Pancreas (tissue), 10 donors: ENCODE results near the gene CCDC88C. TPM values are rescaled to one million over a fixed set of nuclear protein-coding genes. Genes with fewer than 3 reads are reported as not detected.
A peak's percentile ranks its signal among the peaks of the same experiment; 100 is the strongest.

ENCODE experiments used
- ATAC-seq, 4 donors: fragments of 200-7000 bp; cut with Tn5 transposase; one replicate each; pipeline versions ENCODE4 v1.8.0 to v1.9.1; 2020; ENCODE audit warnings: mild to moderate bottlenecking in 4 of 4, moderate library complexity in 4 of 4
- DNase-seq, 6 donors: peaks; one replicate each; pipeline ENCODE4 v3.0.0-alpha.2; 2020
- FAIRE-seq: peaks from 2 replicates; lab custom pipeline; 2012; peaks lifted over from hg19 to GRCh38; lab: Jason Lieb, UNC
- H3K27ac ChIP-seq, 4 donors: fragments of 200-600 bp; sonication (generic); 1 replicate in 3 of 4; 2 replicates in 1 of 4; pipeline versions ENCODE4 v1.5.0 to v1.8.0; 2020
- H3K27me3 ChIP-seq, 4 donors: fragments of 200-600 bp; one replicate each; pipeline ENCODE4 v1.8.0; 2021
- H3K36me3 ChIP-seq, 3 donors: fragments of 200-600 bp; sonication (generic) in 1 of 3; one replicate each; pipeline versions ENCODE4 v1.5.0 to v1.8.0; 2020 to 2021
- H3K4me1 ChIP-seq, 3 donors: fragments of 200-600 bp; one replicate each; pipeline ENCODE4 v1.8.0; 2021
- H3K4me3 ChIP-seq, 4 donors: fragments of 200-600 bp; sonication (generic) in 2 of 4; one replicate each; pipeline versions ENCODE4 v1.5.0 to v1.8.0; 2020 to 2021
- H3K9me3 ChIP-seq, 4 donors: fragments of 200-600 bp; one replicate each; pipeline ENCODE4 v1.8.0; 2021
- CTCF ChIP-seq, 4 donors: fragments of 200-600 bp; sonication (generic) in 3 of 4; IDR thresholded peaks; one replicate each; pipeline versions ENCODE4 v1.5.0 to v1.8.0; 2021; ENCODE audit warnings: antibody characterized with exemption in 4 of 4
- WGBS, 2 donors: extraction: QIAGEN DNeasy Blood & Tissue Kit; methylation state at CpG; one replicate each; pipeline ENCODE4 v1.1.7; 2013; 5-methylcytosine and 5-hydroxymethylcytosine counted together
- intact Hi-C, 3 donors: fragments of 100-400 bp; cut with DNase I; formaldehyde crosslinking; loops; one replicate each; pipeline versions ENCODE4 v1.11.1 to v1.14.2; 2022
- polyA plus RNA-seq, 2 donors: library from polyadenylated mRNA; stranded (reverse); fragments of 200-250 nt; gene quantifications; one replicate each; pipeline ENCODE4 v1.2.3, GENCODE V29; 2013
- total RNA-seq, 6 donors: library from RNA; stranded (reverse); fragmentation: NEBNext Ultra II Directional in 4 of 6; extraction: Animal tissue kit (Norgen Biotek cat#: 25700) in 4 of 6; gene quantifications; one replicate each; pipeline versions ENCODE4 v1.2.1 to v1.2.4, GENCODE V29; 2021 to 2023
- donor health status: healthy with polysubstance abuse.
- donor health status: DM: no; HTN: no; CAD: no; lungs with moderate emphysema.
- donor health status: DM: no; HTN: no; CAD: no.
- donor health status: control.
- donor health status: control.
- donor health status: Bipolar disorder and iron deficiency.
- donor health status: DM: yes; HTN: yes; CAD: no.
- donor health status: DM: no; HTN: no; CAD: no.
- donor health status: DM: no; HTN: no; CAD: no.
- donor health status: DM: yes; HTN: yes; CAD: no.

The CCDC88C gene
- total and polyA plus RNA-seq, 8 donors = 10.3 to 20.2 (median 14.6) TPM

GRCh38 chr14:91321131-91321530 lies 96.5 kb downstream of the CCDC88C start:
- Histone ChIP-seq H3K27ac (no peak overlapping the region), H3K4me3 (no peak overlapping the region), H3K4me1 (peaks cover 0 to 10% (median 9%) of the 10 kb centered on the region in 3 donors), H3K9me3 (no peaks in the 10 kb centered on the region), H3K36me3 (peaks cover 0 to 11% (median 0%) of the 10 kb centered on the region in 3 donors), H3K27me3 (no peaks in the 10 kb centered on the region)
- FAIRE-seq (no peak), ATAC-seq (no peak), DNase-seq (no peak)
- 88 to 93% methylated on average over 12 of the region's 12 CpGs for WGBS, 2 donors
- intact Hi-C loops = loop anchor here (5.0 to 10.0 kb wide), 2 partner anchors 96 to 104 kb away; partner anchors contain the start of gene CCDC88C (in 2 of the 3)
- no peak for TF ChIP-seq CTCF (IDR thresholded peaks at IDR 0.05)

GRCh38 chr14:91320266-91320665 lies 97.4 kb downstream of the CCDC88C start:
- H3K27ac ChIP-seq = no peak overlapping the region
- no peaks in the 10 kb centered on the region for H3K27me3 ChIP-seq
- WGBS, 2 donors = 93 to 96% methylated on average over 9 of the region's 9 CpGs
- no peaks in the 10 kb centered on the region for H3K9me3 ChIP-seq
- no peak for TF ChIP-seq CTCF (IDR thresholded peaks at IDR 0.05)
- peaks cover 0 to 11% (median 0%) of the 10 kb centered on the region in 3 donors for H3K36me3 ChIP-seq
- ATAC-seq = no peak
- DNase-seq = no peak
- no peak overlapping the region for H3K4me3 ChIP-seq
- intact Hi-C loops = loop anchor here (5.0 to 10.0 kb wide), 2 partner anchors 97 to 105 kb away; partner anchors contain the start of gene CCDC88C (in 2 of the 3)
- no peak for FAIRE-seq
- H3K4me1 ChIP-seq = peaks cover 0 to 10% (median 9%) of the 10 kb centered on the region in 3 donors

- 60 to 66% methylated on average over 4 of the region's 4 CpGs for WGBS, 2 donors
- H3K36me3 ChIP-seq = peaks cover 0 to 7% (median 0%) of the 10 kb centered on the region in 3 donors
- H3K4me1 ChIP-seq = peaks cover 0 to 10% (median 9%) of the 10 kb centered on the region in 3 donors
- H3K27ac ChIP-seq = no peak overlapping the region
- H3K27me3 ChIP-seq = no peaks in the 10 kb centered on the region
- no peak overlapping the region for H3K4me3 ChIP-seq
- no peak for DNase-seq
- no peak for FAIRE-seq
- no peak for TF ChIP-seq CTCF (IDR thresholded peaks at IDR 0.05)
- no peaks in the 10 kb centered on the region for H3K9me3 ChIP-seq
- ATAC-seq = no peak
- intact Hi-C loops = no loop called here
These were observed 98.7 kb downstream of the CCDC88C start for GRCh38 chr14:91318911-91319310.

- no peak for TF ChIP-seq CTCF (IDR thresholded peaks at IDR 0.05)
- H3K4me1 ChIP-seq = peaks cover 0 to 10% (median 9%) of the 10 kb centered on the region in 3 donors
- no peaks in the 10 kb centered on the region for H3K27me3 ChIP-seq
- intact Hi-C loops = no loop called here
- H3K4me3 ChIP-seq = no peak overlapping the region
- DNase-seq (peak; percentile 59 to 91 (median 76)), ATAC-seq (peak; percentile 73 to 85 (median 79)), FAIRE-seq (no peak)
- H3K36me3 ChIP-seq = peaks cover 0 to 19% (median 5%) of the 10 kb centered on the region in 3 donors
- 33 to 39% methylated on average over 21 of the region's 21 CpGs for WGBS, 2 donors
- no peaks in the 10 kb centered on the region for H3K9me3 ChIP-seq
- H3K27ac ChIP-seq = peak overlapping the region in 1 of 4 donors; percentile 25
These were observed 100.0 kb downstream of the CCDC88C start for GRCh38 chr14:91317381-91318308.
